H9 (cell line): ENCODE data around the gene NDUFA11. TPM values are rescaled to one million over a fixed set of nuclear protein-coding genes. Genes with fewer than 3 reads are reported as not detected.

Experiments
- DNase-seq: peaks from one replicate; pipeline ENCODE4 v3.0.0-alpha.2; 2017
- H2AFZ ChIP-seq: one replicate; pipeline ENCODE4 v1.6.1; 2013; ENCODE audit warnings: mild to moderate bottlenecking, low read length, control low read depth, moderate library complexity
- H2AK5ac ChIP-seq: 2 replicates; pipeline ENCODE4 v1.6.1; 2013; ENCODE audit warnings: low read length, control low read depth, mixed read lengths; ENCODE audit not compliant: insufficient read length
- H2BK120ac ChIP-seq: one replicate; pipeline ENCODE4 v1.6.1; 2013; ENCODE audit warnings: low read depth, mild to moderate bottlenecking, low read length, control low read depth, inconsistent platforms; ENCODE audit not compliant: poor library complexity, severe bottlenecking
- H2BK12ac ChIP-seq: 2 replicates; pipeline ENCODE4 v1.6.1; 2013; ENCODE audit warnings: low read length, control low read depth, mixed read lengths, low read depth; ENCODE audit not compliant: insufficient read length
- H2BK15ac ChIP-seq: 2 replicates; pipeline ENCODE4 v1.6.1; 2013; ENCODE audit warnings: low read depth, low read length, control low read depth
- H2BK20ac ChIP-seq: one replicate; pipeline ENCODE4 v1.6.1; 2013; ENCODE audit warnings: low read depth, mild to moderate bottlenecking, low read length, control low read depth, inconsistent platforms; ENCODE audit not compliant: poor library complexity, severe bottlenecking
- H2BK5ac ChIP-seq: 2 replicates; pipeline ENCODE4 v1.6.1; 2013; ENCODE audit warnings: low read length, control low read depth, mixed read lengths; ENCODE audit not compliant: insufficient read length
- H3K14ac ChIP-seq: 2 replicates; pipeline ENCODE4 v1.6.1; 2013; ENCODE audit warnings: low read length, control low read depth; ENCODE audit not compliant: insufficient read depth
- H3K18ac ChIP-seq: 2 replicates; pipeline ENCODE4 v1.6.1; 2013; ENCODE audit warnings: low read depth, mild to moderate bottlenecking, mixed read lengths, low read length, control low read depth; ENCODE audit not compliant: insufficient read length
- H3K23ac ChIP-seq: 2 replicates; pipeline ENCODE4 v1.6.1; 2013; ENCODE audit warnings: low read length, control low read depth, mixed read lengths, low read depth; ENCODE audit not compliant: insufficient read length
- H3K23me2 ChIP-seq: 2 replicates; pipeline ENCODE4 v1.6.1; 2013; ENCODE audit warnings: low read depth, mild to moderate bottlenecking, mixed read lengths, low read length, control low read depth; ENCODE audit not compliant: insufficient read length, poor library complexity, severe bottlenecking
- H3K27ac ChIP-seq: 2 replicates; pipeline ENCODE4 v1.5.1; 2013; ENCODE audit warnings: low read length, control low read depth, mixed read lengths, low read depth; ENCODE audit not compliant: insufficient read length
- H3K27me3 ChIP-seq: 2 replicates; pipeline ENCODE4 v1.6.1; 2013; ENCODE audit warnings: low read length, control low read depth, inconsistent platforms; ENCODE audit not compliant: insufficient read depth
- H3K4ac ChIP-seq: 2 replicates; pipeline ENCODE4 v1.6.1; 2013; ENCODE audit warnings: low read depth, mild to moderate bottlenecking, control low read depth, inconsistent platforms, low read length, moderate library complexity
- H3K4me1 ChIP-seq: 2 replicates; pipeline ENCODE4 v1.6.1; 2013; ENCODE audit warnings: low read length, control low read depth, inconsistent platforms; ENCODE audit not compliant: insufficient read depth
- H3K4me2 ChIP-seq: 2 replicates; pipeline ENCODE4 v1.6.1; 2013; ENCODE audit warnings: low read length, control low read depth, mixed read lengths; ENCODE audit not compliant: insufficient read length, insufficient read depth
- H3K56ac ChIP-seq: 2 replicates; pipeline ENCODE4 v1.6.1; 2013; ENCODE audit warnings: low read depth, mild to moderate bottlenecking, mixed read lengths, low read length, control low read depth; ENCODE audit not compliant: insufficient read length
- H3K79me1 ChIP-seq: 2 replicates; pipeline ENCODE4 v1.6.1; 2013; ENCODE audit warnings: low read depth, mild to moderate bottlenecking, moderate library complexity, low read length, control low read depth, inconsistent platforms; ENCODE audit not compliant: insufficient read depth, poor library complexity, severe bottlenecking
- H3K79me2 ChIP-seq: 2 replicates; pipeline ENCODE4 v1.6.1; 2013; ENCODE audit warnings: low read length, control low read depth, inconsistent platforms; ENCODE audit not compliant: insufficient read depth
- H3K9ac ChIP-seq: 2 replicates; pipeline ENCODE4 v1.6.1; 2013; ENCODE audit warnings: low read length, control low read depth, mixed read lengths; ENCODE audit not compliant: insufficient read length; ENCODE audit errors: extremely low read depth
- H3K9me3 ChIP-seq: one replicate; pipeline ENCODE4 v1.6.1; 2013; ENCODE audit warnings: low read depth, low read length, inconsistent platforms; ENCODE audit not compliant: control insufficient read depth
- H3T11ph ChIP-seq: one replicate; pipeline ENCODE4 v1.6.1; 2013; ENCODE audit warnings: mild to moderate bottlenecking, low read length, control low read depth, inconsistent platforms
- H4K20me1 ChIP-seq: one replicate; pipeline ENCODE4 v1.6.1; 2013; ENCODE audit not compliant: control insufficient read depth, insufficient read length, insufficient read depth
- H4K5ac ChIP-seq: 2 replicates; pipeline ENCODE4 v1.6.1; 2013; ENCODE audit warnings: low read depth, mild to moderate bottlenecking, mixed read lengths, low read length, control low read depth; ENCODE audit not compliant: insufficient read length
- H4K8ac ChIP-seq: replicated peaks from 2 replicates; pipeline ENCODE4 v1.6.1; 2013; ENCODE audit warnings: low read length, control low read depth, mixed read lengths, low read depth; ENCODE audit not compliant: insufficient read length
- H4K91ac ChIP-seq: 2 replicates; pipeline ENCODE4 v1.6.1; 2013; ENCODE audit warnings: low read depth, mild to moderate bottlenecking, moderate library complexity, mixed read lengths, low read length, control low read depth; ENCODE audit not compliant: insufficient read length
- H3K27ac Mint-ChIP-seq, 3 experiments: 2 replicates in 2 of 3; 3 replicates in 1 of 3; pipeline ENCODE4 v1.8.0; 2020 to 2021; ENCODE audit warnings: mixed read lengths in 3 of 3, mild to moderate bottlenecking in 1 of 3, moderate library complexity in 1 of 3
- H3K27me3 Mint-ChIP-seq: 2 replicates; pipeline ENCODE4 v1.8.0; 2021; ENCODE audit warnings: low read depth, mild to moderate bottlenecking, moderate library complexity, mixed read lengths
- H3K36me3 Mint-ChIP-seq, 3 experiments: 2 replicates in 2 of 3; 3 replicates in 1 of 3; pipeline ENCODE4 v1.8.0; 2020 to 2021; ENCODE audit warnings: low read depth in 3 of 3, mixed read lengths in 3 of 3; ENCODE audit not compliant: insufficient read depth in 1 of 3
- H3K4me1 Mint-ChIP-seq, 2 experiments: 2 replicates each; pipeline ENCODE4 v1.8.0; 2020; ENCODE audit warnings: mixed read lengths in 2 of 2
- H3K4me3 Mint-ChIP-seq, 2 experiments: 2 replicates in 1 of 2; 3 replicates in 1 of 2; pipeline ENCODE4 v1.8.0; 2020 to 2021; ENCODE audit warnings: mild to moderate bottlenecking in 2 of 2, mixed read lengths in 2 of 2, moderate library complexity in 1 of 2
- H3K9me3 Mint-ChIP-seq, 2 experiments: 2 replicates in 1 of 2; 3 replicates in 1 of 2; pipeline ENCODE4 v1.8.0; 2020; ENCODE audit warnings: mild to moderate bottlenecking in 2 of 2, mixed read lengths in 2 of 2, moderate library complexity in 1 of 2
- CTCF ChIP-seq: fragments of 200-600 bp; sonication (generic); conservative IDR thresholded peaks from 3 replicates; pipeline ENCODE4 v1.8.0; 2021; ENCODE audit warnings: antibody characterized with exemption, mild to moderate bottlenecking
- WGBS: extraction: QIAGEN DNeasy Blood & Tissue Kit; methylation state at CpG from one replicate; pipeline ENCODE4 v1.1.7; 2013; ENCODE audit warnings: missing lambda C conversion rate, low lambda C conversion rate, mixed read lengths; ENCODE audit not compliant: insufficient read length; ENCODE audit errors: extremely low coverage; 5-methylcytosine and 5-hydroxymethylcytosine counted together
- total RNA-seq: library from RNA; stranded (reverse); gene quantifications from 2 replicates; pipeline ENCODE4 v1.2.1, GENCODE V29; 2021

NDUFA11 gene
- total RNA-seq, 1 experiment from 2014 or later: 282 TPM

- no peak overlapping the region for H3K27ac ChIP-seq
- TF ChIP-seq CTCF: no peak
- H2AK5ac ChIP-seq: no peak overlapping the region
- no peaks in the 10 kb centered on the region for H4K20me1 ChIP-seq
- no peaks in the 10 kb centered on the region for H3K23me2 ChIP-seq
- H2BK5ac ChIP-seq: no peak overlapping the region
- no peak overlapping the region for H3K9ac ChIP-seq
- H4K8ac ChIP-seq: no peak overlapping the region
- H3K79me2 ChIP-seq: no peaks in the 10 kb centered on the region
- H3K9me3 Mint-ChIP-seq: no peaks in the 10 kb centered on the region
- no peaks in the 10 kb centered on the region for H3K27me3 ChIP-seq
- no peak overlapping the region for H3K18ac ChIP-seq
- no peaks in the 10 kb centered on the region for H3K79me1 ChIP-seq
- no peak overlapping the region for H3K4me2 ChIP-seq
- no peaks in the 10 kb centered on the region for H3K4me1 ChIP-seq
- no peak overlapping the region for H3K27ac Mint-ChIP-seq
- H3K4ac ChIP-seq: no peak overlapping the region
- no peak overlapping the region for H4K5ac ChIP-seq
- no peak overlapping the region for H2BK12ac ChIP-seq
- H3K56ac ChIP-seq: no peak overlapping the region
- WGBS: no CpG with 5 or more reads among the region's 31 CpGs
- H3K9me3 ChIP-seq: no peaks in the 10 kb centered on the region
- H3K27me3 Mint-ChIP-seq: peaks cover 23% of the 10 kb centered on the region
- H2AFZ ChIP-seq: no peak overlapping the region
- H3K36me3 Mint-ChIP-seq: no peaks in the 10 kb centered on the region
- H2BK15ac ChIP-seq: no peak overlapping the region
- no peak for DNase-seq
- H3T11ph ChIP-seq: no peak overlapping the region
- no peak overlapping the region; the same call in 1 of the 2 replicates for H3K14ac ChIP-seq
- H4K91ac ChIP-seq: no peak overlapping the region
- H3K4me1 Mint-ChIP-seq: no peaks in the 10 kb centered on the region; a peak in 1 of 4 replicates
- H3K23ac ChIP-seq: no peak overlapping the region
- no peak overlapping the region for H2BK20ac ChIP-seq
- peak overlapping the region in 1 of 2 experiments; percentile 58; a peak in 1 of 5 replicates for H3K4me3 Mint-ChIP-seq
- H2BK120ac ChIP-seq: no peak overlapping the region
Measured at GRCh38 chr19:5867201-5868136, 36.1 kb downstream of the NDUFA11 start.
